ENCODE results near the gene PTPRG. TPM values are rescaled to one million over a fixed set of nuclear protein-coding genes. Genes with fewer than 3 reads are reported as not detected.
A peak's percentile ranks its signal among the peaks of the same experiment; 100 is the strongest.

PTPRG gene
- total and polyA plus RNA-seq, 7 donors, result 0.69 to 76.3 (median 62.7) TPM

DNA sequence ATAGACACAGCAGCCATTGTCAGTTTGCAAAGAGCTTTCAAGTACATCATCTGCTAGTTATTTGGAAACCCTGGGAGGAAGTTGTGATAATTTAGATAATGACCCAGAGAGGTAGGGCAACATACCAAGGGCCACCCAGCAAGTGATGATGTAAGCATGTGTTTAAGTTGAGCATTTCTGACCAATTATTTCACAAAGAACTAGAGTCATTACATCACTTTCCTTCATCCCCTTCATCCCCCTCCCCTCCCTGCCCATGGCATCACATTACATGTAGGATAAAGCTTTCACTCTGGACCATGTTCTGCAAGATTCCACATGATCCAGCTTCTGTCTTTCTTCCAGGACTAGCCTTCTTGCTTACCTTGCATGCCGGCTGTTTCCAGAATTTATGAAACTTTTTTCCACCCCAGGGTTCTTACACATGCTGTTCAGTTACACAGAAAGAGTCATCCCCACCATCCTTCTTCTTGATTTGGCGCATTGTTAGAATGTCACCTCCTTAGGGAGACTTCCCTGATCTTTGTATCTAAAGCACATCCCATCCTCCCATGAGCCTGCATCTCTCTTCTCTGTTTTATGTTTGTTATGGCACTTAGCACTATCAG is 71.3 kb downstream of the PTPRG start:
- Histone ChIP-seq H3K9me3 (no peaks in the 10 kb centered on the region), H3K4me3 (no peak overlapping the region), H3K4me1 (peaks cover 0 to 34% (median 23%) of the 10 kb centered on the region in 4 donors), H3K27me3 (no peaks in the 10 kb centered on the region), H3K36me3 (no peaks in the 10 kb centered on the region), H3K27ac (no peak overlapping the region)
- no peak for TF ChIP-seq POLR2A (IDR thresholded peaks at IDR 0.05)
- no peak for TF ChIP-seq POLR2AphosphoS5 (IDR thresholded peaks at IDR 0.05)
- TF ChIP-seq, protein P1, sequence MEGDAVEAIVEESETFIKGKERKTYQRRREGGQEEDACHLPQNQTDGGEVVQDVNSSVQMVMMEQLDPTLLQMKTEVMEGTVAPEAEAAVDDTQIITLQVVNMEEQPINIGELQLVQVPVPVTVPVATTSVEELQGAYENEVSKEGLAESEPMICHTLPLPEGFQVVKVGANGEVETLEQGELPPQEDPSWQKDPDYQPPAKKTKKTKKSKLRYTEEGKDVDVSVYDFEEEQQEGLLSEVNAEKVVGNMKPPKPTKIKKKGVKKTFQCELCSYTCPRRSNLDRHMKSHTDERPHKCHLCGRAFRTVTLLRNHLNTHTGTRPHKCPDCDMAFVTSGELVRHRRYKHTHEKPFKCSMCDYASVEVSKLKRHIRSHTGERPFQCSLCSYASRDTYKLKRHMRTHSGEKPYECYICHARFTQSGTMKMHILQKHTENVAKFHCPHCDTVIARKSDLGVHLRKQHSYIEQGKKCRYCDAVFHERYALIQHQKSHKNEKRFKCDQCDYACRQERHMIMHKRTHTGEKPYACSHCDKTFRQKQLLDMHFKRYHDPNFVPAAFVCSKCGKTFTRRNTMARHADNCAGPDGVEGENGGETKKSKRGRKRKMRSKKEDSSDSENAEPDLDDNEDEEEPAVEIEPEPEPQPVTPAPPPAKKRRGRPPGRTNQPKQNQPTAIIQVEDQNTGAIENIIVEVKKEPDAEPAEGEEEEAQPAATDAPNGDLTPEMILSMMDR (IDR thresholded peaks at IDR 0.05), result no peak
- TF ChIP-seq EP300 (IDR thresholded peaks at IDR 0.05), result no peak
- 95 to 98% methylated on average over 2 of the region's 2 CpGs for WGBS, 2 donors
- intact Hi-C loops (cut with DNase I), result no loop called here
- no peak for DNase-seq

DNA sequence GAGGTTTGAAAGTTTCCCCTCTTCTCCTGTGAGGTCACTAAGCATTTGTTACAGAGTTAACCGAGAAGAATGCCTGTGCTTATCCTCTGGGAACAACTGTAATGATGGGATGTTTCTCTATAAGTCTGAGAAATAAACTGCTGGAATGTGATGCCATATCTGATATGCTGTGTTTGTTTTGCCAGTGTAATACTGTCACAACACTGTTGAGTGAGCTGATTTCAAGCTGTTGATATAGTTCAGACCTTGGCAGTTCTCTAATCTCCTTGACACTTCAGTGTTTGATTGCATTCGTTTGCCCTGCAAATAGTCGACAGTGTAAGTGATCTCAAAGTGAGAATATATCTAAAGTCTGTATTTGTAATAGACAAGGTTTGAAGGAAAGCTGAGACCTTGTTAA is 73.3 kb downstream of the PTPRG start:
- peaks cover 0 to 45% (median 25%) of the 10 kb centered on the region in 4 donors for H3K4me1 ChIP-seq
- WGBS, 2 donors, result 24 to 58% methylated on average over 3 of the region's 3 CpGs
- no peak overlapping the region for H3K4me3 ChIP-seq
- DNase-seq, result no peak
- TF ChIP-seq POLR2A (IDR thresholded peaks at IDR 0.05) (no peak), POLR2AphosphoS5 (IDR thresholded peaks at IDR 0.05) (no peak), EP300 (IDR thresholded peaks at IDR 0.05) (no peak)
- TF ChIP-seq, protein P1 (IDR thresholded peaks at IDR 0.05), result no peak
- intact Hi-C loops (cut with DNase I), result loop anchor here (5.0 kb wide), 2 partner anchors 72 to 228 kb away; partner anchors contain the start of gene PTPRG
- H3K36me3 ChIP-seq, result no peaks in the 10 kb centered on the region
- H3K27me3 ChIP-seq, result no peaks in the 10 kb centered on the region
- H3K27ac ChIP-seq, result no peak overlapping the region
- no peaks in the 10 kb centered on the region for H3K9me3 ChIP-seq

DNA sequence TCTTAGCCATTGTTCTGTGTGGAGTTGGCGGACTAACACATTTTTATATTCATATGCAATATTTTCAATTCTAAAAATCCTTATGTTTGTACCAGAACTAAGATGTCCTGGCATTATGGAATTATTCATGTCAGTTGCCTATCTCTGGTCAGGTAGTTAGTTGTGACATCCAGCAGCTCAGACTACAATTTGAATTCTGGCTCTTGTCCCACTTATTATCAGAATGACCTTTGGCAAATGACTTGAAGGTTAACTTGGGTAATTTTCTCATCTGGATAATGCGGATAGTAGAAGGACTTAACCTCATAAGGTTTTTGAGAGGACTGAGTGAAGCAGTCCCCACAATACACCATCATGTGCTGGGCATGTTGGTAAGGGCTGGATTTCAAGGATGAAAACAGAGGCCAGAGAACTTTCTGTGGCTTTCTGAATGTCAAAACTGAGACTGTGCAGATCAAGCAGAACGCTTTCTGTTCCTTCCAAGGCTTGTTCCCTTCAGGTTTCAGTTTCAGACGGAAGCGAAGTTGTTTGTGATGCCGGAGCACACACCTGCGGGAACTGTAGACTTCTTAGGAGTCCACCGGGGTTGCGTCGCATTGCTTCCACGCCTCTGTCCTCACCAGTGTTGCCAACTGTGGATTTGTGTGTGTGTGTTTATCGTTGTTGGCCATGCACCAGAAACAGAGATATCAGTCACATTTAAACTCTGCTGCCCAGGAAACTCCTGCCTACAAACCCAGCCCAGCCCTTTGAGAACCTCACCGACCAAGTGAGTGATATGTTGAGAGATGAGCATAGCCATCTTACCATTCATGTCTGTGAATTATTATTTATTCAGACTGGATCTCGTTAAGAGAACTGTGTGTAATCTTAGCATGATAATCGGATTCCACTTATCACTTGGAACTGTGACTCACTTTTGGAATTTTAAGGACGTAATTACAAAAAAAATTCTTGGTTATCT is 76.0 kb downstream of the PTPRG start:
- Histone ChIP-seq H3K4me1 (peaks cover 0 to 45% (median 23%) of the 10 kb centered on the region in 4 donors), H3K9me3 (no peaks in the 10 kb centered on the region), H3K27me3 (no peaks in the 10 kb centered on the region), H3K4me3 (peak overlapping the region; percentile 35 to 48 (median 46)), H3K36me3 (no peaks in the 10 kb centered on the region), H3K27ac (peak overlapping the region; percentile 61 to 84 (median 82))
- intact Hi-C loops (cut with DNase I), result loop anchor here (1.0 to 5.0 kb wide), 3 partner anchors 13 to 225 kb away; partner anchors contain the start of gene PTPRG
- TF ChIP-seq EP300 (IDR thresholded peaks at IDR 0.05) (peak; percentile 12 to 74 (median 61)), POLR2AphosphoS5 (IDR thresholded peaks at IDR 0.05) (peak; percentile 89 to 97 (median 96))
- TF ChIP-seq, protein P1 (IDR thresholded peaks at IDR 0.05), result no peak
- 18 to 61% methylated on average over 16 of the region's 16 CpGs for WGBS, 2 donors
- DNase-seq, result peak; percentile 75

DNA sequence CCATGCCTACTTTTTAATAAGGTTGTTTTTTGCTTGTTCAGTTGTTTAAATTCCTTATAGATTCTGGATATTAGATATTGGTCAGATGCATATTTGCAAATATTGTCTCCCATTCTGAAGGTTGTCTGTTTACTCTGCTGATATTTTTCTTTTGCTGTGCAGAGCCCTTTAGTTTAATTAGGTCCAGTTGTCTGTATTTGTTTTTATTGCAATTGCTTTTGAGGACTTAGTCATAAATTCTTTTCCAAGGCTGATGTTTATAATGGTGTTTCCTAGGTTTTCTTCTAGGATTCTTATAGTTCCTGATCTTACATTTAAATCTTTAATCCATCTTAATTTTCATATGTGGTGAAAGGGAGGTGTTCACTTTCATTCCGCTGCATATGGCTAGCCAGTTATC is 77.4 kb downstream of the PTPRG start:
- peaks cover 0 to 45% (median 23%) of the 10 kb centered on the region in 4 donors for H3K4me1 ChIP-seq
- H3K27me3 ChIP-seq, result no peaks in the 10 kb centered on the region
- TF ChIP-seq POLR2AphosphoS5 (IDR thresholded peaks at IDR 0.05), result no peak
- no peak for TF ChIP-seq EP300 (IDR thresholded peaks at IDR 0.05)
- no peak for TF ChIP-seq POLR2A (IDR thresholded peaks at IDR 0.05)
- TF ChIP-seq, protein P1 (IDR thresholded peaks at IDR 0.05), result no peak
- DNase-seq, result no peak
- H3K36me3 ChIP-seq, result no peaks in the 10 kb centered on the region
- H3K27ac ChIP-seq, result peak overlapping the region in 2 of 4 donors; percentile 84
- intact Hi-C loops (cut with DNase I), result loop anchor here (5.0 kb wide), 2 partner anchors 76 to 224 kb away; partner anchors contain the start of gene PTPRG
- H3K9me3 ChIP-seq, result no peaks in the 10 kb centered on the region
- WGBS, 2 donors, result 88 to 98% methylated on average over 1 of the region's 1 CpG
- no peak overlapping the region for H3K4me3 ChIP-seq
